HFF-Myc (cell line): ENCODE data around the gene KLHL30.

Experiments used
- DNase-seq: peaks from one replicate; pipeline ENCODE4 v3.0.0-alpha.2; 2011; ENCODE audit warnings: low read depth; ENCODE audit errors: extremely low read depth
- H3K4me3 ChIP-seq: replicated peaks from 2 replicates; pipeline ENCODE4 v1.5.1; 2011; ENCODE audit warnings: low read depth, mild to moderate bottlenecking, control low read depth, low read length
- CTCF ChIP-seq: IDR thresholded peaks from 2 replicates; pipeline ENCODE4 v1.5.1; 2012; ENCODE audit warnings: mild to moderate bottlenecking, low read depth, low read length, control low read depth; ENCODE audit errors: missing control alignments

The KLHL30 gene

DNA sequence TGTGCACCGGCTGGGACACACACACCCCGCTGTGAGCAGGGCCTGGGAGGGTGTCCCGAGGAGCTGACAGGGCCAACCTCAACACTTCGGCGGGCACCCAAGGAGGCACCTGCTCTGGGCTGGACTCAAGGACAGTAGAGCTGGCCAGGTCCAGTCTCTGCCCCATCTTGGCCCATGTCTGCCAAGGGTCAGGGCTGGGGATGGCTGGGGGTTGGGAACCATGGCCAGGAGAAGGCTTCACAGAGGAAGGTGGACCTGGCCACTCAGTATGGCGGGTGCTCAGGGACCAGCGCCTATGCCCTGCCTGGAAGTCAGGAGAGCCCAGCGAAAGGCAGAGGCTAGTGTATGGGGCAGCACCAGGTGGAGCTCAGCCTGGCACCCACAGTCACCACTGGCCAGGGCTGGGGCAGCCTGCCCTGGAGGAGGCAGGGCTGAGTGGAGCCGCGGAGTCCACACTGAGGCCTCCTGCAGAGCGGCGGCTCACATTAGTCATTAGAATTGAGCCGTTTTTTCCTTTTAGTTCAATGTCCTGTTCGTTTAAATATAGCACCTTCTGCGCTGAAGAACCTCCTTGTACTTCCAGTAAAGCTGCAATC, 24.5 kb downstream of the KLHL30 start:
- no peak overlapping the region for H3K4me3 ChIP-seq
- TF ChIP-seq CTCF: no peak
- DNase-seq: no peak

- DNase-seq: no peak
- no peak for TF ChIP-seq CTCF
- H3K4me3 ChIP-seq: no peak overlapping the region
Observed at GRCh38 chr2:238163481-238164198, 25.2 kb downstream of the KLHL30 start.

DNA sequence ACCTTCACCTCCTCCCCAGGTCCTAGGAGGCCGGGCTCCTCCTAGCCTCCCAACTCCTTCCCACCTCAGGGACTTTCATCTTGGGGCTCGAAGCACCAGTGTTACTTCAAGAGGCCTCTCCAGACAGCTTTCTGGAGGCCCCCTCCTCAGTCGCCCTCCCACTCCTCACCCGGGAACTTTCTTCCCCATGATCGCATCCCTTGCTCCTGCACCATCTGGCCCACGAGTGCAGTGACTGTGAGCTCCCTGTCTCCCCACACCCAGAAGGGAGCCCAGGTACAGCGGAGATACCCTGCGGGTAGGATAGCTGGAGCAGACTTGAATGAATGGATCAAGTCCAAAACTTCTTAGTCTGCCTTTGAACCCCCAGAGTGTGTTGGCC, 26.4 kb downstream of the KLHL30 start:
- no peak overlapping the region for H3K4me3 ChIP-seq
- no peak for TF ChIP-seq CTCF

GRCh38 chr2:238165288-238165921, 26.9 kb downstream of the KLHL30 start:
- DNase-seq: no peak
- TF ChIP-seq CTCF: no peak
- no peak overlapping the region for H3K4me3 ChIP-seq

More for the DNA sequence above, 26.4 kb downstream of the KLHL30 start:
- no peak for DNase-seq

GRCh38 chr2:238166391-238167343, 28.2 kb downstream of the KLHL30 start:
- H3K4me3 ChIP-seq: no peak overlapping the region
- TF ChIP-seq CTCF: no peak
- DNase-seq: no peak

DNA sequence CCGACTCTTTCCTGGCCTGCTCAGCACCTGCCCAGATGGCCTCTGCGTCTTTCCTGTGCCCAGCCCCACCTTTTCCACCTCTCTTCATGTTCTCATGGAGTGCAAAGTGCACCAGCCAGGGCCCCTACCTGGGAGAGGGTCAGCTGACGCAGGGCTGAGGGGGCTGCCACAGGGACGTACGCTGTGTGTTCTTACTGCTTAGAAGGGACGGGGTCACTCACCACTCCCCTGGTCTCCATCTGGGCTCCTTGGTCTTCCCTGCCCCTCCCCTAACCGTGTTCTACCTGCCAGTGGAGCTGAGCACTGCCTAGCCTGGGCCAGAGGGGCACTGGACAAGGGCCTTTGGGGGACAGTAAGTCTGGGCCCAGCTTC, 28.9 kb downstream of the KLHL30 start:
- DNase-seq: no peak
- H3K4me3 ChIP-seq: no peak overlapping the region
- TF ChIP-seq CTCF: no peak
